ENCODE data around the gene CHADL.

The CHADL gene

DNA sequence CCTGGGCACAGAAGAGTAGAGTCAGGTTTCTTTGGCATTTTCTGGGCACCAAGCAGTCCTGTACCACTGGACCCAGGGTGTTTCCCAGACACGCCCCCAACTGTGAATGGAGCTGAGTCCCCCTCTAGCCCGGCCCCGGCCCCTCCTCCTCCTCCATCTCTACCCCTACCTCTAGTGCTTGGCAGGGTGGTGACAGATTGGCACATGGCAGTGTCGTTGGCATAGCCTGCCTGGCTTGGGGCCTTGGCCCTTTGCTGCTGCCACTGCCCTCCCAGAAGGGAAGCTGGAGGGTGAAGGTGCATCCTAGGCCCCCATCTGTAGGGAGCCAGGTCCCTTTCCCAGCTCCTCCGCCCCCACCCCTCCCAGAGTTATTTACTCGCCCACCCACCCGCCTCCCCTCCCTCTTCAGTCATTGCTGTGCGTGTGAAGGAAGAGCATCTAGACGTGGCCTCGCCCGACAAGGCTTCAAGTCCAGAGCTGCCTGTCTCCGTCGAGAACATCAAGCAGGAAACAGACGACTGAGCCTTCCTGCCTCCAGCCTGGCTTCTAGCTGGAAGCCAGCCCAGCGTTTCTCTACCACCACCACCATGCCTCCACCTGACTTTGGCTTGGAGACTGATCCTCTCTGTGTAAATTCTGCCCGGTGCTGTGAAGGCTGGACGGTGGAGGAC is 10.9 kb downstream of the CHADL start:
- Histone ChIP-seq H3K79me2 (ENCODE audit: control insufficient read depth, insufficient read depth, low read length, unreplicated experiment) (no peaks in the 10 kb centered on the region), H3K27ac (ENCODE audit: low read depth, low read length) (no peak overlapping the region), H3K27me3 (ENCODE audit: insufficient read depth, low read length) (no peaks in the 10 kb centered on the region), H3K4me1 (ENCODE audit: control insufficient read depth, insufficient read depth, low read length, unreplicated experiment) (no peaks in the 10 kb centered on the region), H2AFZ (ENCODE audit: low read length, unreplicated experiment) (no peak overlapping the region), H3K4me3 (ENCODE audit: low read depth, low read length) (no peak overlapping the region), H3K36me3 (ENCODE audit: insufficient read depth, low read length) (no peaks in the 10 kb centered on the region)

GRCh38 chr22:41229215-41229614 is 11.5 kb downstream of the CHADL start:
- Histone ChIP-seq H3K79me2 (ENCODE audit: control insufficient read depth, insufficient read depth, low read length, unreplicated experiment) (no peaks in the 10 kb centered on the region), H3K27ac (ENCODE audit: low read depth, low read length) (no peak overlapping the region), H2AFZ (ENCODE audit: low read length, unreplicated experiment) (no peak overlapping the region), H3K36me3 (ENCODE audit: insufficient read depth, low read length) (no peaks in the 10 kb centered on the region), H3K4me1 (ENCODE audit: control insufficient read depth, insufficient read depth, low read length, unreplicated experiment) (no peaks in the 10 kb centered on the region), H3K27me3 (ENCODE audit: insufficient read depth, low read length) (no peaks in the 10 kb centered on the region), H3K4me3 (ENCODE audit: low read depth, low read length) (no peak overlapping the region)

DNA sequence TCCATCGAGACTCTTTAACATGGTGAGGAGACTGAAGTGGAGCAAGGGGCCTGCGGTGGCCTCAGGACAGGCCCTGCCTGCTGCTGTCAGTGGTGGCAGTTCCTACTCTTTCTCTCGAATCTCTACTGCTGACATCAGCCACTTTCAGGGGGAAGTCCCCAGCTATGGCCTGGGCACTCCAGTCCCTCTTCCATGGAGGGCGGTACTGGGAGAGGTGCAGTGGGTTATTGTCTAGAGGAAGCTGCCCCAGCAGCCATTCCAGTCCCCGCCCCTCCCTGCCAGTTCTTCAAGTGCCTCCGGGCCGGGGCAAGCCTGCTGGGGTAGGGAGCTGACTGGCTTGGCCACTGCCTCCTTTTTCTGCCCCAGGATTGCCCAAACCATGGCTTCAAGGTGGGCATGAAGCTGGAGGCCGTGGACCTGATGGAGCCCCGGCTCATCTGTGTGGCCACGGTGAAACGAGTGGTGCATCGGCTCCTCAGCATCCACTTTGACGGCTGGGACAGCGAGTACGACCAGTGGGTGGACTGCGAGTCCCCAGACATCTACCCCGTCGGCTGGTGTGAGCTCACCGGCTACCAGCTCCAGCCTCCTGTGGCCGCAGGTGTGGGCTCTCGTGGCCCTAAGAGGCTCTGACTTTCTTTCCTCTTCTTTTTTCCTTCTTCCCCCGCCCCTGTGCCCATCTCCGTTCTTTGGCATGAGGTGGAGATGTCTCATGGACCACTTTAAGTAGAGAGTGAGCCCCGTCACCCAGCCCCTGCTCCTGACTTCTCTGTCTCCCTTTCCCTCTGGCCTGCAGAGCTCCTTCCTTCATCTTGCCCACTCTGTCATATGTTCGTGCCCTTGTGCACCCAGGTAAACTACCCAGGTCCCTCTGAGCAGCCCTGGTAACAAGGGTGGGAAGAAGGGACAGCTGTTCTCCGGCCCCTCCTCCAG is 13.7 kb downstream of the CHADL start:
- no peak overlapping the region for H2AFZ ChIP-seq (ENCODE audit: low read length, unreplicated experiment)
- no peaks in the 10 kb centered on the region for H3K36me3 ChIP-seq (ENCODE audit: insufficient read depth, low read length)
- H3K4me1 ChIP-seq (ENCODE audit: control insufficient read depth, insufficient read depth, low read length, unreplicated experiment) = no peaks in the 10 kb centered on the region
- H3K27me3 ChIP-seq (ENCODE audit: insufficient read depth, low read length) = no peaks in the 10 kb centered on the region
- no peak overlapping the region for H3K27ac ChIP-seq (ENCODE audit: low read depth, low read length)
- no peak overlapping the region for H3K4me3 ChIP-seq (ENCODE audit: low read depth, low read length)
- no peaks in the 10 kb centered on the region for H3K79me2 ChIP-seq (ENCODE audit: control insufficient read depth, insufficient read depth, low read length, unreplicated experiment)

DNA sequence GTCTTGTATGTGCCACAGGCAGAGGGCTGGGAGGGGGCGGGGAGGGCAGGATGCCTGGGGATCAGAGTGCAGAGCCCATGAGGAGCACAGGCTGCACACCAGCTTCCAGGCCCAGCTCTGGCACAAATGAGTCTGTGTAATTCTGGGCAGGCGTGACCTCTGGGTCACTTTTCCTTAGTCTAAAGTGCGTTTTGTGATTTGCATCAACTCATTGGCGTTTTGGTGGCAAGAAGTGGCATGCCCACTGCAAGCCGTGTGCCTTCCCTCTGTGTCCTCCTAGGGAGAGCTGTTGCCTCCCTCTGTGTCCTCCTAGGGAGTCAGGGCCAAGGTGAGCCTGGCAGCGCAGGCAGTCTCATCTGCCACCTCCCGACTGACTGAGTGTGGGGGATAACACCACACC is 17.2 kb downstream of the CHADL start:
- no peak overlapping the region for H3K4me3 ChIP-seq (ENCODE audit: low read depth, low read length)
- H3K36me3 ChIP-seq (ENCODE audit: insufficient read depth, low read length) = no peaks in the 10 kb centered on the region
- no peak overlapping the region for H3K27ac ChIP-seq (ENCODE audit: low read depth, low read length)
- no peaks in the 10 kb centered on the region for H3K27me3 ChIP-seq (ENCODE audit: insufficient read depth, low read length)
- H3K79me2 ChIP-seq (ENCODE audit: control insufficient read depth, insufficient read depth, low read length, unreplicated experiment) = no peaks in the 10 kb centered on the region
- no peaks in the 10 kb centered on the region for H3K4me1 ChIP-seq (ENCODE audit: control insufficient read depth, insufficient read depth, low read length, unreplicated experiment)
- H2AFZ ChIP-seq (ENCODE audit: low read length, unreplicated experiment) = no peak overlapping the region

DNA sequence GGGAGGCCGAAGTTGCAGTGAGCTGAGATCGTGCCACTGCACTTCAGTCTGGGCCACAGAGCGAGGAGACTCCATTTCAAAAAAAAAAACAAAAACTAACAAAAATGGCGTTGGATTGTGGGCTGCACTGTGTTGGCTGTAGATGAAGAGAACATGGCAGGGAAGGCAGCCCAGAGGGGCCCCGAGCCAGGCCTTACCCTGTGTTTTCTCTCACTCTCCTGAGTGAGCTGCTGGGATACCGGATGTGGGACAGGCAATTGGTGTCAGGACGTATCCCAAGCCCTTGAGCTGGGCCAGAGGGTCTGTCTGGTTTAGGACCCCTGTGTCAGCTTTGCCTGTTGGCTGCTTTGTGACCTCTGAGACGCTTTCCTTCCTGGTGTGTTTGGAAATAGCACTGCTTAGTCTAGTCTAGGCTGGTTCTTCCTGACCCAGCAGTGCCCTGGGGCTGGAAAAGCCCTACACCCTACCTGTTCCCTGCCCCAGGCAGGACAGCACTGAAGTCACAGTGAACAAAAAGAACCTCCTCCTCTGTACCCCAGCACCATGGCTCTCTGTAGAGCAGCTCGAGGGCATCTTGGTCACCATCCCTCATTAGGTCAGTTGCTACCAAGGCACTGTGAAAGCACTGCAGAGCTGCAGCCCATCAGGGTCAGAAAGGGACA is 17.8 kb downstream of the CHADL start:
- Histone ChIP-seq H3K27me3 (ENCODE audit: insufficient read depth, low read length) (no peaks in the 10 kb centered on the region), H2AFZ (ENCODE audit: low read length, unreplicated experiment) (no peak overlapping the region), H3K27ac (ENCODE audit: low read depth, low read length) (no peak overlapping the region), H3K79me2 (ENCODE audit: control insufficient read depth, insufficient read depth, low read length, unreplicated experiment) (no peaks in the 10 kb centered on the region), H3K4me1 (ENCODE audit: control insufficient read depth, insufficient read depth, low read length, unreplicated experiment) (no peaks in the 10 kb centered on the region), H3K36me3 (ENCODE audit: insufficient read depth, low read length) (no peaks in the 10 kb centered on the region), H3K4me3 (ENCODE audit: low read depth, low read length) (no peak overlapping the region)

DNA sequence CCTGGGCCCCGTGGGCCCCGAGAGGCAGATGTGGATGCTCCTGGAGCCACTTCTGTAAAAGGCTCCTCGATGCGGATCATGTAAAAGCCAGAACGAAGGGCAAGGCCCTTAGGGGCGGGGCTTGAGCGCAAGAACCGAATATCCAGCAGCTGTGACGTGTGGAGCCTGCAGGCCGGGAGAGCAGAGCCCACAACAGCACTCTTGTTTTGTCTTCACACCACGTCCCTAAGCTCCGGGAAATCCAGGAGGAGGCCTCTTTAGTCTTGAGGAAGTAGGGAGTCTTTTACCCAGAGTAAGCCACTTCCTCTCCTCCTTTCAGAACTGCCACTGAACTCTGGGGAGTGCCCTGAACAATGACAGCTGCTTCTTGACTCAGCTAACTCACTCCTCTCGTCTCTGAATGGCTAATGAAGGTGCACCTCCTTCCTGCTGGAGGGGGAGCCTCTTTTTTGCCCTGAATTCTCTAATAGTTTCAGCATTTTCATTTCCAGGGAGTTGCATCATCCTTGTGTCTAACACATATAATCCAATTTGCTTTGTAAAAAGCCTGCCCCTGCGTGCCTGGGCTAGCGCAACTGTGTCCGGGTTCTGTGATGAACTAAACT is 23.1 kb downstream of the CHADL start:
- no peak overlapping the region for H3K4me3 ChIP-seq (ENCODE audit: low read depth, low read length)
- H3K27ac ChIP-seq (ENCODE audit: low read depth, low read length) = peak overlapping the region; percentile 47
- H2AFZ ChIP-seq (ENCODE audit: low read length, unreplicated experiment) = no peak overlapping the region
- H3K36me3 ChIP-seq (ENCODE audit: insufficient read depth, low read length) = peaks cover 15% of the 10 kb centered on the region
- H3K79me2 ChIP-seq (ENCODE audit: control insufficient read depth, insufficient read depth, low read length, unreplicated experiment) = no peaks in the 10 kb centered on the region
- H3K4me1 ChIP-seq (ENCODE audit: control insufficient read depth, insufficient read depth, low read length, unreplicated experiment) = no peaks in the 10 kb centered on the region
- H3K27me3 ChIP-seq (ENCODE audit: insufficient read depth, low read length) = no peaks in the 10 kb centered on the region

DNA sequence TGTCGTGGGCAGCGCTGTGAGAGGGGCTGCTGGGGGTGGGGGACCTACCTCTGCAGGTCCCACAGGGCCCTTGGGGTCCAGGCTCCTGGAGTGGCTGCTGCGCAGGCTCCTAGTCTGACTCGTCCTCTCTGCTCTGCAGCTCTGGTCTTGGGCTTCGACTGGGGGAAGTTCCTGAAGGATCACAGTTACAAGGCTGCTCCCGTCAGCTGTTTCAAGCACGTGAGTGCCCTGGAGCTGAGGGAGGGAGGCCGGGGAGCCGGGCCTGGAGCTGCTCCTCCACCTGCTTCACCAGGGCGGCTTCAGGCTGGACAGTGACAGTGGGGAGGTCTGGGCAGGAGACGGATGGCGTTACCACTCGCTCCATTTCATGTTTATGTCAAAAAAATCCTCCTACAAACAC is 23.7 kb downstream of the CHADL start:
- Histone ChIP-seq H3K27me3 (ENCODE audit: insufficient read depth, low read length) (no peaks in the 10 kb centered on the region), H3K27ac (ENCODE audit: low read depth, low read length) (peak overlapping the region; percentile 47; the same call in 1 of the 2 replicates), H3K4me3 (ENCODE audit: low read depth, low read length) (no peak overlapping the region), H3K4me1 (ENCODE audit: control insufficient read depth, insufficient read depth, low read length, unreplicated experiment) (no peaks in the 10 kb centered on the region), H2AFZ (ENCODE audit: low read length, unreplicated experiment) (no peak overlapping the region), H3K79me2 (ENCODE audit: control insufficient read depth, insufficient read depth, low read length, unreplicated experiment) (no peaks in the 10 kb centered on the region), H3K36me3 (ENCODE audit: insufficient read depth, low read length) (peaks cover 15% of the 10 kb centered on the region)

GRCh38 chr22:41215926-41216325 is 24.8 kb downstream of the CHADL start:
- Histone ChIP-seq H2AFZ (ENCODE audit: low read length, unreplicated experiment) (no peak overlapping the region), H3K4me1 (ENCODE audit: control insufficient read depth, insufficient read depth, low read length, unreplicated experiment) (no peaks in the 10 kb centered on the region), H3K4me3 (ENCODE audit: low read depth, low read length) (no peak overlapping the region), H3K27me3 (ENCODE audit: insufficient read depth, low read length) (no peaks in the 10 kb centered on the region), H3K79me2 (ENCODE audit: control insufficient read depth, insufficient read depth, low read length, unreplicated experiment) (no peaks in the 10 kb centered on the region), H3K27ac (ENCODE audit: low read depth, low read length) (no peak overlapping the region), H3K36me3 (ENCODE audit: insufficient read depth, low read length) (peaks cover 15% of the 10 kb centered on the region)

DNA sequence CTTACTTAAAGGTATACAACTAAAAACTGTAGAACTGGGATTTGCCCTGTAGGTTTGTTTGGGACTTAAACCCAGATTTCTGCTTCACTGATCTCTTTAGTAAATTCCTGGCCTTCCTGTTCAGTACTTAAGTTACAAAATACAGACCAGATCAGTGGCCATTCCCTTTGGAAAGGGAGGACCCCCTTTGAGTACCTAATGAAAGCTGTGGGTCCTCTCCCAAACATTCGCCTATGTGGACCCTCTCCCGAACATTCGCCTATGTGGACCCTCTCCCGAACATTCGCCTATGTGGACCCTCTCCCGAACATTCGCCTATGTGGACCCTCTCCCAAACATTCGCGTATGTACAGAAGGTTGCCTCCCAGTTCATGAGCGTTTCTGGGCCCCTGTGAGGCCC is 25.3 kb downstream of the CHADL start:
- Histone ChIP-seq H3K36me3 (ENCODE audit: insufficient read depth, low read length) (peaks cover 15% of the 10 kb centered on the region), H3K27ac (ENCODE audit: low read depth, low read length) (no peak overlapping the region)

GRCh38 chr22:41206719-41207118 is 34.0 kb downstream of the CHADL start:
- H3K27me3 ChIP-seq (ENCODE audit: insufficient read depth, low read length) = no peaks in the 10 kb centered on the region

More for the DNA sequence above, 25.3 kb downstream of the CHADL start:
- Histone ChIP-seq H3K4me3 (ENCODE audit: low read depth, low read length) (no peak overlapping the region), H3K4me1 (ENCODE audit: control insufficient read depth, insufficient read depth, low read length, unreplicated experiment) (no peaks in the 10 kb centered on the region), H3K79me2 (ENCODE audit: control insufficient read depth, insufficient read depth, low read length, unreplicated experiment) (no peaks in the 10 kb centered on the region), H3K27me3 (ENCODE audit: insufficient read depth, low read length) (no peaks in the 10 kb centered on the region), H2AFZ (ENCODE audit: low read length, unreplicated experiment) (no peak overlapping the region)

More at GRCh38 chr22:41206719-41207118, 34.0 kb downstream of the CHADL start:
- Histone ChIP-seq H3K36me3 (ENCODE audit: insufficient read depth, low read length) (no peaks in the 10 kb centered on the region; the same call in 1 of the 2 replicates), H3K4me1 (ENCODE audit: control insufficient read depth, insufficient read depth, low read length, unreplicated experiment) (no peaks in the 10 kb centered on the region), H3K79me2 (ENCODE audit: control insufficient read depth, insufficient read depth, low read length, unreplicated experiment) (peaks cover 13% of the 10 kb centered on the region), H2AFZ (ENCODE audit: low read length, unreplicated experiment) (no peak overlapping the region), H3K27ac (ENCODE audit: low read depth, low read length) (no peak overlapping the region), H3K4me3 (ENCODE audit: low read depth, low read length) (no peak overlapping the region)
